IMR-90 (cell line): ENCODE measurements around the gene FOXO1. TPM values are rescaled to one million over a fixed set of nuclear protein-coding genes. Genes with fewer than 3 reads are reported as not detected.

ENCODE experiments used
- ATAC-seq: fragments of 200-7000 bp; cut with Tn5 transposase; 2 replicates; pipeline ENCODE4 v1.9.1; 2020; ENCODE audit warnings: low read depth, mild to moderate bottlenecking, moderate library complexity
- BruUV-seq: library from RNA; stranded (reverse); fragments of 400-500 nt; replicated peaks from 2 replicates; lab custom pipeline; 2021; lab: Mats Ljungman, UMichigan
- CTCF ChIA-PET: fragments of 300-600 bp; formaldehyde crosslinking; extraction: SDS; loops from one replicate; lab custom pipeline; 2021; ENCODE audit warnings: antibody characterized with exemption; lab: Yijun Ruan, JAX
- POLR2A ChIA-PET: fragments of 300-600 bp; sonication (Branson Sonifier 250); formaldehyde crosslinking; loops from one replicate; lab custom pipeline; 2022; ENCODE audit warnings: antibody characterized with exemption; ENCODE audit not compliant: unreplicated experiment; lab: Charles Lee
- DNase-seq: peaks from one replicate; pipeline ENCODE4 v3.0.0; 2013
- H2AFZ ChIP-seq: replicated peaks from 2 replicates; pipeline ENCODE3; 2013; ENCODE audit warnings: low read length, mild to moderate bottlenecking; ENCODE audit not compliant: poor library complexity
- H2AK5ac ChIP-seq: 2 replicates; pipeline ENCODE4 v1.6.1; 2013; ENCODE audit warnings: low read depth, low read length, inconsistent platforms
- H2AK9ac ChIP-seq: replicated peaks from 2 replicates; pipeline ENCODE3; 2013; ENCODE audit warnings: mild to moderate bottlenecking, low read depth, low read length, moderate library complexity; ENCODE audit not compliant: poor library complexity
- H2BK120ac ChIP-seq: 2 replicates; pipeline ENCODE4 v1.6.1; 2013; ENCODE audit warnings: low read depth, low read length, inconsistent platforms
- H2BK15ac ChIP-seq: 3 replicates; pipeline ENCODE4 v1.6.1; 2013; ENCODE audit warnings: low read depth, low read length, inconsistent platforms
- H2BK20ac ChIP-seq: 2 replicates; pipeline ENCODE4 v1.6.1; 2013; ENCODE audit warnings: low read depth, mild to moderate bottlenecking, inconsistent platforms, low read length, moderate library complexity
- H2BK5ac ChIP-seq: 2 replicates; pipeline ENCODE4 v1.6.1; 2013; ENCODE audit warnings: mild to moderate bottlenecking, low read depth, low read length, inconsistent platforms; ENCODE audit not compliant: poor library complexity, severe bottlenecking
- H3K14ac ChIP-seq: replicated peaks from 2 replicates; pipeline ENCODE4 v1.6.1; 2013; ENCODE audit warnings: low read depth, low read length, inconsistent platforms
- H3K18ac ChIP-seq: 2 replicates; pipeline ENCODE4 v1.6.1; 2013; ENCODE audit warnings: low read depth, low read length, control low read depth
- H3K23ac ChIP-seq: 2 replicates; pipeline ENCODE4 v1.6.1; 2013; ENCODE audit warnings: low read depth, low read length, inconsistent platforms
- H3K27ac ChIP-seq: 2 replicates; pipeline ENCODE4 v1.5.1; 2013; ENCODE audit warnings: mild to moderate bottlenecking, control low read depth, low read length; ENCODE audit not compliant: insufficient read depth
- H3K27me3 ChIP-seq: 2 replicates; pipeline ENCODE4 v1.6.1; 2013; ENCODE audit warnings: low read length; ENCODE audit not compliant: control insufficient read depth, insufficient read depth
- H3K36me3 ChIP-seq: 2 replicates; pipeline ENCODE4 v1.6.1; 2013; ENCODE audit warnings: low read length, mixed read lengths; ENCODE audit not compliant: control insufficient read depth, insufficient read depth
- H3K4ac ChIP-seq: 2 replicates; pipeline ENCODE4 v1.6.1; 2013; ENCODE audit warnings: low read depth, low read length, inconsistent platforms
- H3K4me1 ChIP-seq: 2 replicates; pipeline ENCODE4 v1.6.1; 2013; ENCODE audit warnings: low read length, mixed read lengths; ENCODE audit not compliant: control insufficient read depth, insufficient read depth
- H3K4me2 ChIP-seq: 2 replicates; pipeline ENCODE4 v1.6.1; 2013; ENCODE audit warnings: low read depth, mild to moderate bottlenecking, control low read depth, low read length, moderate library complexity
- H3K4me3 ChIP-seq: 2 replicates; pipeline ENCODE4 v1.5.1; 2013; ENCODE audit warnings: low read depth, mild to moderate bottlenecking, control low read depth, low read length, moderate library complexity; ENCODE audit not compliant: insufficient read depth
- H3K56ac ChIP-seq: 2 replicates; pipeline ENCODE4 v1.6.1; 2013; ENCODE audit warnings: low read length, inconsistent platforms; ENCODE audit not compliant: insufficient read depth; ENCODE audit errors: extremely low read depth
- H3K79me1 ChIP-seq, 2 experiments: 2 replicates each; pipeline ENCODE4 v1.6.1; 2013; ENCODE audit warnings: low read length in 2 of 2, inconsistent platforms in 1 of 2, low read depth in 1 of 2
- H3K9ac ChIP-seq: 2 replicates; pipeline ENCODE4 v1.6.1; 2013; ENCODE audit warnings: low read depth, low read length, control low read depth
- H3K9me1 ChIP-seq: 2 replicates; pipeline ENCODE4 v1.6.1; 2013; ENCODE audit warnings: low read length, inconsistent platforms; ENCODE audit not compliant: insufficient read depth
- H3K9me3 ChIP-seq: 2 replicates; pipeline ENCODE4 v1.6.1; 2013; ENCODE audit warnings: low read length; ENCODE audit not compliant: control insufficient read depth, insufficient read depth
- H4K20me1 ChIP-seq: 2 replicates; pipeline ENCODE4 v1.6.1; 2013; ENCODE audit warnings: low read length, inconsistent platforms; ENCODE audit not compliant: insufficient read depth
- H4K5ac ChIP-seq: 2 replicates; pipeline ENCODE4 v1.6.1; 2013; ENCODE audit warnings: mild to moderate bottlenecking, low read depth, low read length, control low read depth
- H4K8ac ChIP-seq, 2 experiments: 2 replicates each; pipeline ENCODE4 v1.6.1; 2013; ENCODE audit warnings: low read depth in 2 of 2, low read length in 2 of 2, control low read depth in 1 of 2, inconsistent platforms in 1 of 2
- H4K91ac ChIP-seq: 2 replicates; pipeline ENCODE4 v1.6.1; 2013; ENCODE audit warnings: low read depth, low read length, inconsistent platforms; ENCODE audit not compliant: insufficient read depth
- BHLHE40 ChIP-seq: fragments of 150-350 bp; IDR thresholded peaks from 2 replicates; pipeline ENCODE4 v1.6.1; 2016; ENCODE audit warnings: mild to moderate bottlenecking, low read depth, low read length
- CEBPB ChIP-seq: IDR thresholded peaks from 2 replicates; pipeline ENCODE4 v1.6.1; 2012; ENCODE audit warnings: low read depth, low read length, improper control_type of control experiment
- CHD1 ChIP-seq: IDR thresholded peaks from 2 replicates; pipeline ENCODE4 v1.6.1; 2012; ENCODE audit warnings: low read depth, low read length, improper control_type of control experiment
- CTCF ChIP-seq: conservative IDR thresholded peaks from 2 replicates; pipeline ENCODE4 v1.5.1; 2012; ENCODE audit warnings: mild to moderate bottlenecking, low read depth, low read length, improper control_type of control experiment
- ELK1 ChIP-seq: fragments of 150-350 bp; IDR thresholded peaks from 2 replicates; pipeline ENCODE4 v1.6.1; 2016; ENCODE audit warnings: low read depth, mild to moderate bottlenecking, low read length, moderate library complexity, borderline replicate concordance
- FOS ChIP-seq: fragments of 150-350 bp; IDR thresholded peaks from 2 replicates; pipeline ENCODE4 v1.6.1; 2016; ENCODE audit warnings: low read depth, low read length
- MAFK ChIP-seq: IDR thresholded peaks from 2 replicates; pipeline ENCODE4 v1.6.1; 2012; ENCODE audit warnings: low read depth, low read length, improper control_type of control experiment
- MAZ ChIP-seq: IDR thresholded peaks from 2 replicates; pipeline ENCODE4 v1.6.1; 2012; ENCODE audit warnings: low read depth, mild to moderate bottlenecking, low read length, improper control_type of control experiment, moderate library complexity, borderline replicate concordance
- MXI1 ChIP-seq: IDR thresholded peaks from 2 replicates; pipeline ENCODE4 v1.6.1; 2012; ENCODE audit warnings: low read depth, mild to moderate bottlenecking, low read length, moderate library complexity, borderline replicate concordance
- NFE2L2 ChIP-seq: fragments of 150-350 bp; IDR thresholded peaks from 2 replicates; pipeline ENCODE4 v1.6.1; 2016; ENCODE audit warnings: low read depth, mild to moderate bottlenecking, low read length
- POLR2A ChIP-seq: IDR thresholded peaks from 2 replicates; pipeline ENCODE4 v1.6.1; 2012; ENCODE audit warnings: mild to moderate bottlenecking, low read depth, low read length
- RAD21 ChIP-seq: IDR thresholded peaks from 2 replicates; pipeline ENCODE4 v1.6.1; 2012; ENCODE audit warnings: low read length, improper control_type of control experiment
- RCOR1 ChIP-seq: IDR thresholded peaks from 2 replicates; pipeline ENCODE4 v1.6.1; 2012; ENCODE audit warnings: mild to moderate bottlenecking, low read length, improper control_type of control experiment; ENCODE audit not compliant: insufficient replicate concordance
- RFX5 ChIP-seq: IDR thresholded peaks from 2 replicates; pipeline ENCODE4 v1.8.0; 2012; ENCODE audit warnings: low read depth, mild to moderate bottlenecking, low read length, moderate library complexity
- SMC3 ChIP-seq: fragments of 150-350 bp; IDR thresholded peaks from 2 replicates; pipeline ENCODE4 v1.6.1; 2016; ENCODE audit warnings: low read depth, mild to moderate bottlenecking, antibody characterized with exemption, low read length, moderate library complexity
- USF2 ChIP-seq: fragments of 150-350 bp; IDR thresholded peaks from 2 replicates; pipeline ENCODE4 v1.6.1; 2017; ENCODE audit warnings: mild to moderate bottlenecking, antibody characterized with exemption, low read length, low read depth
- WGBS, 2 experiments: methylation state at CpG; one replicate each; pipeline versions ENCODE4 v1.1.5 to v1.1.7; 2013; ENCODE audit warnings: missing lambda C conversion rate in 2 of 2; ENCODE audit not compliant: insufficient read length in 1 of 2; ENCODE audit errors: extremely low coverage in 2 of 2; 5-methylcytosine and 5-hydroxymethylcytosine counted together
- dilution Hi-C: fragments of 300-500 bp; cut with HindIII; formaldehyde crosslinking; loops from one replicate; pipeline ENCODE4 v1.14.3; 2018; ENCODE audit warnings: low sequenced_read_pairs; ENCODE audit not compliant: unreplicated experiment
- in situ Hi-C: fragments of 300-500 bp; cut with MboI; formaldehyde crosslinking; loops from 3 replicates; pipeline ENCODE4 v1.14.3; 2019; ENCODE audit warnings: low sequenced_read_pairs, inconsistent platforms, mixed read lengths
- intact Hi-C: fragments of 100-400 bp; cut with micrococcal nuclease; formaldehyde crosslinking; loops from 2 replicates; pipeline ENCODE4 v1.10.0; 2022
- polyA plus RNA-seq, 3 experiments: library from polyadenylated mRNA; depleted of rRNA; stranded (reverse); fragments of >200 nt; gene quantifications; 2 replicates each; pipeline ENCODE4 v1.2.3, GENCODE V29; 2012; ENCODE audit warnings: low replicate concordance in 1 of 3
- total RNA-seq: library from RNA; depleted of rRNA; stranded (reverse); fragments of >200 nt; gene quantifications from 2 replicates; pipeline ENCODE4 v1.2.3, GENCODE V29; 2012

The FOXO1 gene
- total and polyA plus RNA-seq, 2 of the 4 experiments (the other 2 are of a cell fraction) = 0.12 to 0.18 TPM

GRCh38 chr13:40572961-40573360 lies 93.5 kb downstream of the FOXO1 start:
- no peak overlapping the region for H2AK5ac ChIP-seq
- H3K4me1 ChIP-seq = no peaks in the 10 kb centered on the region
- no peaks in the 10 kb centered on the region; the same call in 1 of the 2 replicates for H3K27me3 ChIP-seq
- BruUV-seq = no TSS peak
- no peak for TF ChIP-seq NFE2L2
- no peak for TF ChIP-seq RCOR1
- no peak for TF ChIP-seq RFX5
- TF ChIP-seq MXI1 = no peak
- no peak for TF ChIP-seq ELK1
- no peak for TF ChIP-seq POLR2A
- no peak for TF ChIP-seq MAFK
- TF ChIP-seq SMC3 = no peak
- TF ChIP-seq RAD21 = no peak
- TF ChIP-seq MAZ = no peak
- no peak for TF ChIP-seq CTCF
- no peak for TF ChIP-seq FOS
- TF ChIP-seq CHD1 = no peak
- no peak for TF ChIP-seq BHLHE40
- no peak for TF ChIP-seq CEBPB
- no peak for TF ChIP-seq USF2
- no peaks in the 10 kb centered on the region for H3K9me3 ChIP-seq
- no peak overlapping the region for H3K18ac ChIP-seq
- no peak overlapping the region for H3K4me3 ChIP-seq
- H3K56ac ChIP-seq = no peak overlapping the region
- no peak overlapping the region for H4K8ac ChIP-seq
- no peaks in the 10 kb centered on the region for H4K20me1 ChIP-seq
- no peaks in the 10 kb centered on the region for H3K9me1 ChIP-seq
- H3K4me2 ChIP-seq = no peak overlapping the region
- H4K91ac ChIP-seq = no peak overlapping the region
- in situ Hi-C loops = no loop called here
- no peak overlapping the region for H2BK120ac ChIP-seq
- dilution Hi-C loops = no loop called here
- intact Hi-C loops = no loop called here
- no peak overlapping the region for H2BK15ac ChIP-seq
- CTCF ChIA-PET = no interaction called here
- no peaks in the 10 kb centered on the region for H3K79me1 ChIP-seq
- no peak overlapping the region for H3K4ac ChIP-seq
- WGBS, 2 experiments = no CpG with 5 or more reads among the region's 1 CpG
- DNase-seq = no peak
- no peak overlapping the region for H2BK20ac ChIP-seq
- no peak overlapping the region for H2BK5ac ChIP-seq
- H3K36me3 ChIP-seq = no peaks in the 10 kb centered on the region
- no peak overlapping the region for H3K14ac ChIP-seq
- H3K27ac ChIP-seq = no peak overlapping the region
- no peak overlapping the region for H3K9ac ChIP-seq
- no peak overlapping the region for H2AK9ac ChIP-seq
- no peak for ATAC-seq
- H3K23ac ChIP-seq = no peak overlapping the region
- POLR2A ChIA-PET = no interaction called here
- H2AFZ ChIP-seq = no peak overlapping the region
- no peak overlapping the region for H4K5ac ChIP-seq
